WTC11 (cell line): ENCODE results near the gene H1-8. TPM values are rescaled to one million over a fixed set of nuclear protein-coding genes. Genes with fewer than 3 reads are reported as not detected.

Source experiments
- ATAC-seq: fragments of 200-7000 bp; cut with Tn5 transposase; 2 replicates; pipeline ENCODE4 v1.10.0; 2021; ENCODE audit warnings: mild to moderate bottlenecking, moderate library complexity
- CTCF ChIA-PET: fragments of 300-600 bp; sonication (Branson Sonifier 250); formaldehyde crosslinking; loops from one replicate; lab custom pipeline; 2021; ENCODE audit warnings: antibody characterized with exemption; lab: Charles Lee
- POLR2A ChIA-PET: fragments of 350-600 bp; sonication (Branson Sonifier 250); formaldehyde crosslinking; loops from one replicate; lab custom pipeline; 2021; ENCODE audit warnings: antibody characterized with exemption; lab: Charles Lee
- DNase-seq: peaks from one replicate; pipeline ENCODE4 v3.0.0; 2021; ENCODE audit warnings: low spot score
- H3K27ac Mint-ChIP-seq: 2 replicates; pipeline ENCODE4 v1.8.0; 2021; ENCODE audit warnings: mixed read lengths
- H3K27me3 Mint-ChIP-seq: 2 replicates; pipeline ENCODE4 v1.8.0; 2021; ENCODE audit warnings: low read depth, mild to moderate bottlenecking, moderate library complexity, mixed read lengths
- H3K36me3 Mint-ChIP-seq: 2 replicates; pipeline ENCODE4 v1.8.0; 2021; ENCODE audit warnings: mixed read lengths
- H3K4me1 Mint-ChIP-seq: 2 replicates; pipeline ENCODE4 v1.8.0; 2022; ENCODE audit warnings: mixed read lengths
- H3K4me3 Mint-ChIP-seq: 2 replicates; pipeline ENCODE4 v1.8.0; 2021; ENCODE audit warnings: mild to moderate bottlenecking, moderate library complexity, mixed read lengths
- H3K9me3 Mint-ChIP-seq: 2 replicates; pipeline ENCODE4 v1.8.0; 2021; ENCODE audit warnings: mixed read lengths
- FOXK1 ChIP-seq: sonication (generic); formaldehyde crosslinking; IDR thresholded peaks from 2 replicates; pipeline ENCODE4 v1.8.0; 2022; ENCODE audit warnings: mild to moderate bottlenecking, moderate library complexity, missing genetic modification reagents
- HMGA2 ChIP-seq: fragments of 250-450 bp; sonication (Bioruptor Pico); IDR thresholded peaks from 2 replicates; pipeline ENCODE4 v1.4.0; 2021; ENCODE audit warnings: mild to moderate bottlenecking, moderate library complexity
- NFYB ChIP-seq: sonication (generic); formaldehyde crosslinking; conservative IDR thresholded peaks from 2 replicates; pipeline ENCODE4 v1.8.0; 2022; ENCODE audit warnings: low read depth, missing genetic modification reagents
- NR2C2 ChIP-seq: sonication (generic); formaldehyde crosslinking; IDR thresholded peaks from 2 replicates; pipeline ENCODE4 v1.8.0; 2022; ENCODE audit warnings: mild to moderate bottlenecking, missing genetic modification reagents
- NR3C1 ChIP-seq: sonication (generic); formaldehyde crosslinking; conservative IDR thresholded peaks from 2 replicates; pipeline ENCODE4 v1.8.1; 2023; ENCODE audit warnings: low read depth, mild to moderate bottlenecking, missing genetic modification reagents
- TEAD1 ChIP-seq: sonication (generic); formaldehyde crosslinking; IDR thresholded peaks from 2 replicates; pipeline ENCODE4 v1.8.0; 2022; ENCODE audit warnings: mild to moderate bottlenecking, missing genetic modification reagents
- ZNF121 ChIP-seq: sonication (generic); formaldehyde crosslinking; IDR thresholded peaks from 2 replicates; pipeline ENCODE4 v1.8.0; 2023; ENCODE audit warnings: missing genetic modification reagents
- ZNF263 ChIP-seq: sonication (generic); formaldehyde crosslinking; IDR thresholded peaks from 2 replicates; pipeline ENCODE4 v1.8.1; 2022; ENCODE audit warnings: low read depth, mild to moderate bottlenecking, moderate library complexity, missing genetic modification reagents
- ZNF423 ChIP-seq: fragments of 250-450 bp; sonication (Bioruptor Pico); IDR thresholded peaks from 2 replicates; pipeline ENCODE4 v2.1.2; 2022; ENCODE audit warnings: mild to moderate bottlenecking, moderate library complexity
- total RNA-seq: library from RNA; stranded (reverse); gene quantifications from 3 replicates; pipeline ENCODE4 v1.2.3, GENCODE V29; 2021
- TF ChIP-seq, protein P1 (sequence below): fragments of 250-450 bp; sonication (Bioruptor Pico); IDR thresholded peaks from 2 replicates; pipeline ENCODE4 v1.8.0; 2021; ENCODE audit warnings: mild to moderate bottlenecking
- TF ChIP-seq, protein P2 (sequence below): sonication (generic); formaldehyde crosslinking; IDR thresholded peaks from 2 replicates; pipeline ENCODE4 v1.8.1; 2022; ENCODE audit warnings: missing genetic modification reagents, borderline replicate concordance
- TF ChIP-seq, protein P3 (sequence below): sonication (generic); formaldehyde crosslinking; IDR thresholded peaks from 2 replicates; pipeline ENCODE4 v1.8.1; 2022; ENCODE audit warnings: mild to moderate bottlenecking, missing genetic modification reagents, moderate library complexity, borderline replicate concordance
- TF ChIP-seq, protein P4 (sequence below): sonication (generic); formaldehyde crosslinking; IDR thresholded peaks from 2 replicates; pipeline ENCODE4 v1.8.0; 2023; ENCODE audit warnings: missing genetic modification reagents, mild to moderate bottlenecking, borderline replicate concordance
- TF ChIP-seq, protein P5 (sequence below): sonication (generic); formaldehyde crosslinking; IDR thresholded peaks from 2 replicates; pipeline ENCODE4 v1.8.0; 2023; ENCODE audit warnings: missing genetic modification reagents

The H1-8 gene
- total RNA-seq, 1 experiment from 2014 or later = not detected

DNA sequence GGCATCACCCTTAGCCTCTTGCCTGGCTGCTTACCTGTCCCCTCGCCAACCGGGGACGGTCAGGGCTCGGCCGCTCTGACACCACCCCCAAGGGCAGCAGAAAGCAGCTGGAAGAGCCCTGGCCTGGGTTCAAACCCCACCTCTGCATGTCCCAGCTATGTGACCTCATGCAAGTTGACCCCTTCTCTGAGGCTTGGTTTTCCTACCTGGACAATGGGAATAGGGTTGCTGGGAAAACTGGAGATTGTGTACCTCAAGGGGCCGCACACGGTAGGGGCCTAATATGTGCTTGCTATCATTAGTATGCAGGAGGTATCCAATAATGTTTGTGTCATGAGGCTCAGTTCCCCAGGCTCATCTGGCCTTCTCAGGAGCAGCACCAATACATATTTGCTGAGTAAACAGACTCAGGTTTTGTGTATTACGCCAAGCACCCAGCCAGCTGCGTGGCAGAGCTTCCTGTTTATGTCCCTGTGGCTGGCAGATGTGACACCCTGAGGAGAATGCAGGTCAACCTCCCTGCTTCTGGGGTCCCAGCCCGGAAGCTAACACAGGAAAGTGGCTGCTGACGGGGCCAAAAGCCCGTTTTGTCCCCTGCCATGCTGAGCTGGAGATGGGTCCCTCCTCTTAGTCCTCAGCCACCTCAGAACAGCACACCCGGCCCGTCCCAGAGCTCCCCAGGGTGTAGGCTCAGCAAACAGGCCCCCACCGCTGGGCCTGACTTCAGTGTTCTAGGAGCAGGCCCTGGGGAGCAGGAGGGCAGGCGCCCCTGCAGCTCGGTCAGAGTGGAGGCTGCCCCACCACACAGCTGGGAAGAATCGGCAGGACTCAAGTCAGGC is 33.8 kb downstream of the H1-8 start:
- ATAC-seq (no peak), DNase-seq (no peak)
- no peaks in the 10 kb centered on the region for H3K27me3 Mint-ChIP-seq
- no peak overlapping the region for H3K4me3 Mint-ChIP-seq
- ChIA-PET POLR2A (no interaction called here), CTCF (interaction anchor here (1.0 to 2.3 kb wide), 5 partner anchors 16 to 86 kb away, joined by 3 to 12 read pairs (median 6); no protein-coding TSS in a partner anchor)
- H3K9me3 Mint-ChIP-seq = no peaks in the 10 kb centered on the region
- H3K4me1 Mint-ChIP-seq = peaks cover 11% of the 10 kb centered on the region
- TF ChIP-seq NR2C2 (CRISPR knock-in tag) = no peak
- TF ChIP-seq, protein P1, sequence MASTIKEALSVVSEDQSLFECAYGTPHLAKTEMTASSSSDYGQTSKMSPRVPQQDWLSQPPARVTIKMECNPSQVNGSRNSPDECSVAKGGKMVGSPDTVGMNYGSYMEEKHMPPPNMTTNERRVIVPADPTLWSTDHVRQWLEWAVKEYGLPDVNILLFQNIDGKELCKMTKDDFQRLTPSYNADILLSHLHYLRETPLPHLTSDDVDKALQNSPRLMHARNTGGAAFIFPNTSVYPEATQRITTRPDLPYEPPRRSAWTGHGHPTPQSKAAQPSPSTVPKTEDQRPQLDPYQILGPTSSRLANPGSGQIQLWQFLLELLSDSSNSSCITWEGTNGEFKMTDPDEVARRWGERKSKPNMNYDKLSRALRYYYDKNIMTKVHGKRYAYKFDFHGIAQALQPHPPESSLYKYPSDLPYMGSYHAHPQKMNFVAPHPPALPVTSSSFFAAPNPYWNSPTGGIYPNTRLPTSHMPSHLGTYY (CRISPR knock-in tag) = no peak
- no peak for TF ChIP-seq ZNF263 (CRISPR knock-in tag)
- no peak for TF ChIP-seq NFYB
- no peak for TF ChIP-seq FOXK1 (CRISPR knock-in tag)
- TF ChIP-seq ZNF423 (CRISPR knock-in tag) = no peak
- TF ChIP-seq, protein P2, sequence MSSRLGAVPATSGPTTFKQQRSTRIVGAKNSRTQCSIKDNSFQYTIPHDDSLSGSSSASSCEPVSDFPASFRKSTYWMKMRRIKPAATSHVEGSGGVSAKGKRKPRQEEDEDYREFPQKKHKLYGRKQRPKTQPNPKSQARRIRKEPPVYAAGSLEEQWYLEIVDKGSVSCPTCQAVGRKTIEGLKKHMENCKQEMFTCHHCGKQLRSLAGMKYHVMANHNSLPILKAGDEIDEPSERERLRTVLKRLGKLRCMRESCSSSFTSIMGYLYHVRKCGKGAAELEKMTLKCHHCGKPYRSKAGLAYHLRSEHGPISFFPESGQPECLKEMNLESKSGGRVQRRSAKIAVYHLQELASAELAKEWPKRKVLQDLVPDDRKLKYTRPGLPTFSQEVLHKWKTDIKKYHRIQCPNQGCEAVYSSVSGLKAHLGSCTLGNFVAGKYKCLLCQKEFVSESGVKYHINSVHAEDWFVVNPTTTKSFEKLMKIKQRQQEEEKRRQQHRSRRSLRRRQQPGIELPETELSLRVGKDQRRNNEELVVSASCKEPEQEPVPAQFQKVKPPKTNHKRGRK = no peak
- TF ChIP-seq HMGA2 (CRISPR knock-in tag) = no peak
- TF ChIP-seq ZNF121 = no peak
- TF ChIP-seq, protein P3, sequence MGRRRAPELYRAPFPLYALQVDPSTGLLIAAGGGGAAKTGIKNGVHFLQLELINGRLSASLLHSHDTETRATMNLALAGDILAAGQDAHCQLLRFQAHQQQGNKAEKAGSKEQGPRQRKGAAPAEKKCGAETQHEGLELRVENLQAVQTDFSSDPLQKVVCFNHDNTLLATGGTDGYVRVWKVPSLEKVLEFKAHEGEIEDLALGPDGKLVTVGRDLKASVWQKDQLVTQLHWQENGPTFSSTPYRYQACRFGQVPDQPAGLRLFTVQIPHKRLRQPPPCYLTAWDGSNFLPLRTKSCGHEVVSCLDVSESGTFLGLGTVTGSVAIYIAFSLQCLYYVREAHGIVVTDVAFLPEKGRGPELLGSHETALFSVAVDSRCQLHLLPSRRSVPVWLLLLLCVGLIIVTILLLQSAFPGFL (CRISPR knock-in tag) = no peak
- no peak for TF ChIP-seq NR3C1 (CRISPR knock-in tag)
- TF ChIP-seq, protein P4, sequence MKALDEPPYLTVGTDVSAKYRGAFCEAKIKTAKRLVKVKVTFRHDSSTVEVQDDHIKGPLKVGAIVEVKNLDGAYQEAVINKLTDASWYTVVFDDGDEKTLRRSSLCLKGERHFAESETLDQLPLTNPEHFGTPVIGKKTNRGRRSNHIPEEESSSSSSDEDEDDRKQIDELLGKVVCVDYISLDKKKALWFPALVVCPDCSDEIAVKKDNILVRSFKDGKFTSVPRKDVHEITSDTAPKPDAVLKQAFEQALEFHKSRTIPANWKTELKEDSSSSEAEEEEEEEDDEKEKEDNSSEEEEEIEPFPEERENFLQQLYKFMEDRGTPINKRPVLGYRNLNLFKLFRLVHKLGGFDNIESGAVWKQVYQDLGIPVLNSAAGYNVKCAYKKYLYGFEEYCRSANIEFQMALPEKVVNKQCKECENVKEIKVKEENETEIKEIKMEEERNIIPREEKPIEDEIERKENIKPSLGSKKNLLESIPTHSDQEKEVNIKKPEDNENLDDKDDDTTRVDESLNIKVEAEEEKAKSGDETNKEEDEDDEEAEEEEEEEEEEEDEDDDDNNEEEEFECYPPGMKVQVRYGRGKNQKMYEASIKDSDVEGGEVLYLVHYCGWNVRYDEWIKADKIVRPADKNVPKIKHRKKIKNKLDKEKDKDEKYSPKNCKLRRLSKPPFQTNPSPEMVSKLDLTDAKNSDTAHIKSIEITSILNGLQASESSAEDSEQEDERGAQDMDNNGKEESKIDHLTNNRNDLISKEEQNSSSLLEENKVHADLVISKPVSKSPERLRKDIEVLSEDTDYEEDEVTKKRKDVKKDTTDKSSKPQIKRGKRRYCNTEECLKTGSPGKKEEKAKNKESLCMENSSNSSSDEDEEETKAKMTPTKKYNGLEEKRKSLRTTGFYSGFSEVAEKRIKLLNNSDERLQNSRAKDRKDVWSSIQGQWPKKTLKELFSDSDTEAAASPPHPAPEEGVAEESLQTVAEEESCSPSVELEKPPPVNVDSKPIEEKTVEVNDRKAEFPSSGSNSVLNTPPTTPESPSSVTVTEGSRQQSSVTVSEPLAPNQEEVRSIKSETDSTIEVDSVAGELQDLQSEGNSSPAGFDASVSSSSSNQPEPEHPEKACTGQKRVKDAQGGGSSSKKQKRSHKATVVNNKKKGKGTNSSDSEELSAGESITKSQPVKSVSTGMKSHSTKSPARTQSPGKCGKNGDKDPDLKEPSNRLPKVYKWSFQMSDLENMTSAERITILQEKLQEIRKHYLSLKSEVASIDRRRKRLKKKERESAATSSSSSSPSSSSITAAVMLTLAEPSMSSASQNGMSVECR (CRISPR knock-in tag) = no peak
- TF ChIP-seq TEAD1 (CRISPR knock-in tag) = no peak
- H3K27ac Mint-ChIP-seq = peak overlapping the region; percentile 10; the same call in 1 of the 2 replicates
- no peaks in the 10 kb centered on the region for H3K36me3 Mint-ChIP-seq

DNA sequence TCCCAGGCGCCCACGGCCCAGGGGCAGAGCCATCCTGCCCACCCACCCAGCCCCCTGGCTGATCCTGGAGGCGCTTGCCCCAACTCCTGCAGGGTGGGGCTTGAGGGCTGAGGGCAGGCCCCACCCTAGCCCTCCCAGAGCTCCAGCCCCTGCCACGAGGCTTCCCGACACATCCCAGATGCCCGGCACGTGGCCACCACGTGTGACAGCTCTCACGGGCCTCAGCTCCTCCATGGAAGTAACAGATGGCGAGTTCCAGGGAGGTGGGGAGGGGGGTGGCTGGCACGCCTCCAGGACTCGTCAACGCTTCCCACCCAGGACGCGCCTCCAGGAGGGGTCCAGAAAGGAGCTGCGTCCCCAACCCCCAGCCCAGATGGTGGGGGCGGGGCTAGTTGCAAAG is 34.4 kb downstream of the H1-8 start:
- CTCF ChIA-PET = interaction anchor here (0.6 to 2.3 kb wide), 4 partner anchors 19 to 87 kb away, joined by 3 to 12 read pairs (median 4); no protein-coding TSS in a partner anchor
- no peak overlapping the region for H3K4me3 Mint-ChIP-seq
- H3K4me1 Mint-ChIP-seq = peaks cover 11% of the 10 kb centered on the region
- no peaks in the 10 kb centered on the region for H3K27me3 Mint-ChIP-seq
- POLR2A ChIA-PET = no interaction called here
- no peak for DNase-seq
- no peak overlapping the region for H3K27ac Mint-ChIP-seq
- TF ChIP-seq, protein P5, sequence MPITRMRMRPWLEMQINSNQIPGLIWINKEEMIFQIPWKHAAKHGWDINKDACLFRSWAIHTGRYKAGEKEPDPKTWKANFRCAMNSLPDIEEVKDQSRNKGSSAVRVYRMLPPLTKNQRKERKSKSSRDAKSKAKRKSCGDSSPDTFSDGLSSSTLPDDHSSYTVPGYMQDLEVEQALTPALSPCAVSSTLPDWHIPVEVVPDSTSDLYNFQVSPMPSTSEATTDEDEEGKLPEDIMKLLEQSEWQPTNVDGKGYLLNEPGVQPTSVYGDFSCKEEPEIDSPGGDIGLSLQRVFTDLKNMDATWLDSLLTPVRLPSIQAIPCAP (CRISPR knock-in tag) = no peak
- no peak for ATAC-seq
- H3K9me3 Mint-ChIP-seq = no peaks in the 10 kb centered on the region
- H3K36me3 Mint-ChIP-seq = no peaks in the 10 kb centered on the region
